GM12864 (cell line): ENCODE measurements around the gene TDRD9.

Experiments used
- DNase-seq: peaks from one replicate; pipeline ENCODE4 v3.0.0-alpha.2; 2011; ENCODE audit warnings: low read depth
- H3K4me3 ChIP-seq: 2 replicates; pipeline ENCODE4 v1.5.1; 2011; ENCODE audit warnings: mild to moderate bottlenecking, low read depth, low read length, control low read depth
- CTCF ChIP-seq: IDR thresholded peaks from 2 replicates; pipeline ENCODE4 v1.5.1; 2011; ENCODE audit warnings: low read depth, mild to moderate bottlenecking, moderate library complexity, low read length, control low read depth, inconsistent platforms; ENCODE audit errors: missing control alignments

Gene TDRD9

DNA sequence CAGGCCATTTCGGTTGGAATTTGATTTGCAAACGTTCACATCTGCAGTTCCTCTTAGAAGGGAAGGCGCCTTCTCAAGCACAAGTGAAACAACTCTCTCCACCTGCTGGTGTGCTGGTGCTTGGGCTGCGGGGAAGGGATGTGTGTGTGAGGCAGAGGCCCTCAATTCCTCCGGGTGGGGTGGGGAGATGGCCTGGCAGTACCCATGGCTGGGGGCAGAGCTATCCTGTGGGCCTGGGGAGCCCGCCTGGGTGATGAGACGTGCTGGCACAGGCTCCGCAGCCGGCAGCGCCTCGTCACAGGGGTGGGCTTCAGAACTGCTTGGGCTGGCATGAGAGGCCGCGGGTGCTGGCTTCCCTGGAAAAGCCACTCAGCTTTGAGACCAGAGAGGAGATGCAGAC is 28.9 kb upstream of the TDRD9 start:
- TF ChIP-seq CTCF = no peak
- DNase-seq = no peak
- H3K4me3 ChIP-seq = no peak overlapping the region

- no peak overlapping the region for H3K4me3 ChIP-seq
- no peak for DNase-seq
- TF ChIP-seq CTCF = no peak
Measured at GRCh38 chr14:103899833-103900232, 28.4 kb upstream of the TDRD9 start.

DNA sequence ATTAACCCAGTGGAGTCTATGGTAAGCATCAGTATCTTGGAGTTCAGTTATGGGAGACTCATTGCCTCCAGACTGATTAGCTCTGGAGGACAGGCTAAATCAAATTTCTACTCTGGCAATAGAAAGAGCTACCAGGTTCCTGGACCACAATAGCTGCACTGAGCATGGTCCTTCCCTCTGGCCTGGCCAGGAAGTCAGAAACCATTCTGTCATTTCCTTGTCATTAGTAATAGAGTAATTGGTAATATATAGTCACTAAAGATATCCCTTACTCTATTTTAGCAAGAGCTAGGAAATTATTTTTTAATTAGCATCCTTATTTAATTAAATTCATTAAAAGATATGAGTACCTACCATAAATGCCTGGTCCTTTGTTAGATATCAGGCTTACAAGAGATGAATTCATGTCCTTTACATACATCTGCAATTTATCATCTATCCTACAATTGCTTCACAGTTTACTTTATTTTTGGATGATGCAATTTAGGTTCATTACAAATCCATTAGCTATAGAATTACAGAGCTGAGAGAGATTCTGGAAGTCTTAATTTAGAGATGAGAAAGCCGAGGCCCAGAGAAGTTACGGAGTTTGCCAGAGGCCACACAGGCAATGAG is 23.7 kb upstream of the TDRD9 start:
- no peak for TF ChIP-seq CTCF
- no peak for DNase-seq
- no peak overlapping the region for H3K4me3 ChIP-seq

DNA sequence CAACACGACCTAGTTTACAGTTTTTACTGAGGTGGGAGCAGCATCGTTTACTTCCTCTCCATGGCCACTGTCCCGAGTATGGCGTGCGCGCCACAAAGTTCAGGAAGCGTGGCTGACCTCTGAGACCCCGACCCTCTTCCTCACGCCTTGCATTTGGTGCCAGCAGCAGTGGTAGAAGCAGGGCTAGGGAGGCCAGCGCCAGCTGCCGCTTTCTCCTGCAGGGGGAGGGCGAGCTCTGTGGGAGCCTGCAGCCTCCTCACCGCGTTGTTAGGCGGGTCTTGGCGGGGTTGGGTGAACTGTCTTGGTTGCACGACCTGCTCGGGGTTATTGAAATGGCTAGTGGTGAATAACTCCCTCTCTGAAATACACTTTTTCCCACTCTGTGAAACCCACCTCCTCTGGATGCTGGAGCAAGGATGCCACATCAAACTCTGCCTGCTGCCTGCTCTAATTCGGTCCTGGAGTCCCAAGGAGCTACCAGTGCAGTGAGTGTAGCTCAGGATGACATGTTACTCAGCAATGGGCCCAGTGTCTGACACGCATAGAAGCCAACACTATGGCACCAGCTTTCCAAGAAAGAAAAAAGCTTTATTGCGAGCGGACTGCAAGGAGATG is 22.3 kb upstream of the TDRD9 start:
- TF ChIP-seq CTCF = peak; percentile 17
- DNase-seq = no peak
- H3K4me3 ChIP-seq = no peak overlapping the region

GRCh38 chr14:103908580-103908979 is 19.7 kb upstream of the TDRD9 start:
- no peak for TF ChIP-seq CTCF
- DNase-seq = no peak
- no peak overlapping the region for H3K4me3 ChIP-seq

GRCh38 chr14:103909531-103910261 is 18.6 kb upstream of the TDRD9 start:
- no peak overlapping the region for H3K4me3 ChIP-seq
- DNase-seq = no peak
- no peak for TF ChIP-seq CTCF
